Esophagus squamous epithelium (tissue), 5 donors: ENCODE data around the gene SH3PXD2A. TPM values are rescaled to one million over a fixed set of nuclear protein-coding genes. Genes with fewer than 3 reads are reported as not detected.

ENCODE experiments used
- DNase-seq: peaks from one replicate; lab custom pipeline; 2025; lab: John Stamatoyannopoulos, UW
- H3K27ac ChIP-seq, 4 donors: fragments of 200-600 bp; sonication (generic); one replicate each; pipeline ENCODE4 v1.5.1; 2016 to 2019; ENCODE audit warnings: mild to moderate bottlenecking in 1 of 4
- H3K27me3 ChIP-seq, 4 donors: fragments of 200-600 bp; sonication (generic); 1 replicate in 3 of 4; 2 replicates in 1 of 4; pipeline versions ENCODE4 v1.5.1 to v1.6.0; 2017 to 2021; ENCODE audit warnings: antibody characterized with exemption in 1 of 4
- H3K36me3 ChIP-seq, 3 donors: fragments of 200-600 bp; sonication (generic); one replicate each; pipeline ENCODE4 v1.5.1; 2016 to 2019
- H3K4me1 ChIP-seq, 3 donors: fragments of 200-600 bp; sonication (generic); one replicate each; pipeline ENCODE4 v1.5.1; 2017 to 2019
- H3K4me3 ChIP-seq, 4 donors: fragments of 200-600 bp; sonication (generic); 1 replicate in 3 of 4; 2 replicates in 1 of 4; pipeline ENCODE4 v1.5.1; 2016 to 2019; ENCODE audit warnings: mild to moderate bottlenecking in 2 of 4, moderate library complexity in 1 of 4
- H3K9me3 ChIP-seq, 3 donors: fragments of 200-600 bp; sonication (generic); one replicate each; pipeline ENCODE4 v1.5.1; 2016 to 2019
- POLR2A ChIP-seq, 4 donors: fragments of 450-650 bp; IDR thresholded peaks; one replicate each; pipeline ENCODE4 v1.6.1; 2017; ENCODE audit warnings: antibody characterized with exemption in 4 of 4, mild to moderate bottlenecking in 4 of 4, moderate library complexity in 3 of 4
- WGBS, 2 donors: methylation state at CpG; one replicate each; pipeline ENCODE4 v1.1.5; 2018; 5-methylcytosine and 5-hydroxymethylcytosine counted together
- intact Hi-C: fragments of 100-400 bp; cut with DNase I; formaldehyde crosslinking; loops from one replicate; pipeline ENCODE4 v1.15.0; 2022
- total RNA-seq, 4 donors: library from RNA; depleted of rRNA; stranded (reverse); fragments of >200 nt; gene quantifications; one replicate each; pipeline ENCODE4 v1.1.0, GENCODE V29; 2016
- TF ChIP-seq, protein P1 (sequence below), 6 experiments: fragments of 450-650 bp in 4 of 6; fragments of 200-600 bp in 2 of 6; sonication (generic) in 2 of 6; IDR thresholded peaks; one replicate each; pipeline ENCODE4 v1.5.1; 2016 to 2019; ENCODE audit warnings: antibody characterized with exemption in 6 of 6, mild to moderate bottlenecking in 4 of 6, moderate library complexity in 4 of 6
- donor health status: DM: yes; HTN: yes; CAD: no.

SH3PXD2A gene
- total RNA-seq, 4 donors from 2014 or later = 25.1 to 57.8 (median 42.7) TPM

GRCh38 chr10:103679096-103679790 is 176.1 kb downstream of the SH3PXD2A start:
- Histone ChIP-seq H3K36me3 (peaks cover 0 to 58% (median 0%) of the 10 kb centered on the region in 3 donors), H3K27ac (peak overlapping the region in 3 of 4 donors; percentile 80 to 88 (median 87)), H3K4me1 (peaks cover 5 to 72% (median 36%) of the 10 kb centered on the region in 3 donors), H3K4me3 (no peak overlapping the region), H3K9me3 (no peaks in the 10 kb centered on the region), H3K27me3 (no peaks in the 10 kb centered on the region)
- no peak for DNase-seq
- TF ChIP-seq, protein P1, sequence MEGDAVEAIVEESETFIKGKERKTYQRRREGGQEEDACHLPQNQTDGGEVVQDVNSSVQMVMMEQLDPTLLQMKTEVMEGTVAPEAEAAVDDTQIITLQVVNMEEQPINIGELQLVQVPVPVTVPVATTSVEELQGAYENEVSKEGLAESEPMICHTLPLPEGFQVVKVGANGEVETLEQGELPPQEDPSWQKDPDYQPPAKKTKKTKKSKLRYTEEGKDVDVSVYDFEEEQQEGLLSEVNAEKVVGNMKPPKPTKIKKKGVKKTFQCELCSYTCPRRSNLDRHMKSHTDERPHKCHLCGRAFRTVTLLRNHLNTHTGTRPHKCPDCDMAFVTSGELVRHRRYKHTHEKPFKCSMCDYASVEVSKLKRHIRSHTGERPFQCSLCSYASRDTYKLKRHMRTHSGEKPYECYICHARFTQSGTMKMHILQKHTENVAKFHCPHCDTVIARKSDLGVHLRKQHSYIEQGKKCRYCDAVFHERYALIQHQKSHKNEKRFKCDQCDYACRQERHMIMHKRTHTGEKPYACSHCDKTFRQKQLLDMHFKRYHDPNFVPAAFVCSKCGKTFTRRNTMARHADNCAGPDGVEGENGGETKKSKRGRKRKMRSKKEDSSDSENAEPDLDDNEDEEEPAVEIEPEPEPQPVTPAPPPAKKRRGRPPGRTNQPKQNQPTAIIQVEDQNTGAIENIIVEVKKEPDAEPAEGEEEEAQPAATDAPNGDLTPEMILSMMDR (IDR thresholded peaks at IDR 0.05) = no peak
- TF ChIP-seq POLR2A (IDR thresholded peaks at IDR 0.05) = no peak
- intact Hi-C loops = no loop called here
- 80% methylated on average over 3 of the region's 4 CpGs; no CpG with 5 or more reads in 1 of the 2 donors for WGBS, 2 donors

DNA sequence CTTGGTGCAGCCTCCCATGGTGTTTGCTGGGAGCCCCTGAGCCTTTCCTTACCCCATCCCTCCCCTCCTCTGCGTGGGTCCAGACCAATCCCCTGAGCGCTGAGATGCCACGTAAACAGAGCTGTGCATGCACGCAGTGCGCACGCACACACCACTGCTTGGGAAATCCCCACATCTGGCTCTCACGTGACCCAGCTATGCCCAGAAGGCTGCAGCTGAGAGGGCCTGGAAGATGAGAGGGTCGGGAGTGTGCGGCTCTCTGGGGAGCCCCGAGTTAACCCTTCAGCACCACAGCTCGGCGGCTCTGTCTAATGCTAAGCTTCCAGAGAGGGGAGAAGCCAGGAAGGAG is 177.2 kb downstream of the SH3PXD2A start:
- no peaks in the 10 kb centered on the region for H3K9me3 ChIP-seq
- intact Hi-C loops = no loop called here
- peak overlapping the region; percentile 73 to 88 (median 84) for H3K27ac ChIP-seq
- peak overlapping the region in 3 of 4 donors; percentile 10 to 51 (median 16) for H3K4me3 ChIP-seq
- WGBS, 2 donors = 11% methylated on average over 12 of the region's 12 CpGs; no CpG with 5 or more reads in 1 of the 2 donors
- peak; percentile 24 for DNase-seq
- peaks cover 5 to 72% (median 36%) of the 10 kb centered on the region in 3 donors for H3K4me1 ChIP-seq
- peak in 1 of 4 donors; percentile 57 for TF ChIP-seq POLR2A (IDR thresholded peaks at IDR 0.05)
- TF ChIP-seq, protein P1 (IDR thresholded peaks at IDR 0.05) = no peak
- H3K27me3 ChIP-seq = no peaks in the 10 kb centered on the region
- H3K36me3 ChIP-seq = peaks cover 0 to 69% (median 0%) of the 10 kb centered on the region in 3 donors

DNA sequence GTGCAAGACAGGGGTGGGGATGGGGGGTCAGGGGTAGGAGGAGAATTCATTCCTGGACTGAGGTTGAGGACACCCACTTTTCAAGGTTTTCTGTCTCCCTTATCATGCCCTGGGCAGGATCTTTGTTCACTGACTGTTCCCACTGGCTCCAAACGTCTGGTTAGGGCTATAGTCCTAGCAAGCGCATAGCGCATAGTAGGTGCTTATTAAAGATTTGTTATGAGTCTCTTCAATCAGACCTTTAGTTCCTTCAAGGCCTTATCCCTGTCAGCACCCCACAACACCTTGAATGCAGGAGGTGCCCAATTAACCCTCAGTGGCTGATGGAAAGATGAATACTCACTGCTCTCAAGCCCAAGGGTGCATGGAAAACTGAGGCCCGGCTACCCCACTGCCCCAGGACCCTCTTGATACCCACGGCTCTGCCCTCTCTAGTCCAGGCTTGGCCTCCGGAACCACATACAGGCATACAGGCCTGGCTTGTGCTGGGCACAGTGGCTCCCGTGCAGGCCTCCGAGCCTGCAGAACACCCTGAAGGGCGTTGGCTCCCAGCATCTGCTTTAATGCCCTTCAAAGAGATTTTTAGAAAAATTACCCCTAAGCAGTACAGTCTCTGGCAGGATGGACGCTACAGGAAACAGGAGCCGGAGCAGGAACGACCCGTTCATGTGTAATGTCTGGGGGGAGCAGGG is 177.7 kb downstream of the SH3PXD2A start:
- Histone ChIP-seq H3K4me3 (peak overlapping the region in 3 of 4 donors; percentile 10 to 51 (median 16)), H3K9me3 (no peaks in the 10 kb centered on the region), H3K36me3 (peaks cover 0 to 71% (median 0%) of the 10 kb centered on the region in 3 donors), H3K27me3 (no peaks in the 10 kb centered on the region), H3K4me1 (peaks cover 5 to 72% (median 36%) of the 10 kb centered on the region in 3 donors), H3K27ac (peak overlapping the region; percentile 73 to 88 (median 84))
- WGBS, 2 donors = 40 to 55% methylated on average over 3 to 6 of the region's 13 CpGs
- DNase-seq = no peak
- TF ChIP-seq, protein P1 (IDR thresholded peaks at IDR 0.05) = no peak
- no peak for TF ChIP-seq POLR2A (IDR thresholded peaks at IDR 0.05)
- intact Hi-C loops = no loop called here

GRCh38 chr10:103676851-103677417 is 178.4 kb downstream of the SH3PXD2A start:
- TF ChIP-seq, protein P1 (IDR thresholded peaks at IDR 0.05) = no peak
- TF ChIP-seq POLR2A (IDR thresholded peaks at IDR 0.05) = no peak
- peak overlapping the region; percentile 73 to 88 (median 84) for H3K27ac ChIP-seq
- H3K4me3 ChIP-seq = peak overlapping the region in 1 of 4 donors; percentile 51
- intact Hi-C loops = no loop called here
- H3K9me3 ChIP-seq = no peaks in the 10 kb centered on the region
- peaks cover 5 to 72% (median 36%) of the 10 kb centered on the region in 3 donors for H3K4me1 ChIP-seq
- H3K36me3 ChIP-seq = peaks cover 0 to 71% (median 0%) of the 10 kb centered on the region in 3 donors
- no peak for DNase-seq
- H3K27me3 ChIP-seq = no peaks in the 10 kb centered on the region
- 32 to 40% methylated on average over 5 to 12 of the region's 16 CpGs for WGBS, 2 donors
